Activated CD8-positive, alpha-beta memory T cell treated with anti-CD3 and anti-CD28 coated beads, Interleukin-2, amount 10 ng/mL, durations not matched to agents 7 days and 5 days (primary cell): Measurements from ENCODE around the gene SLC6A12. TPM values are rescaled to one million over a fixed set of nuclear protein-coding genes. Genes with fewer than 3 reads are reported as not detected.

Source experiments
- ATAC-seq: fragments of 150-1000 bp; cut with Tn5 transposase; one replicate; pipeline ENCODE4 v1.10.0; 2021; ENCODE audit warnings: moderate library complexity
- CTCF ChIA-PET: fragments of 350-600 bp; sonication (Branson Sonifier 250); formaldehyde crosslinking; loops from one replicate; lab custom pipeline; 2021; ENCODE audit warnings: antibody characterized with exemption; lab: Charles Lee
- DNase-seq: peaks from one replicate; pipeline ENCODE4 v3.0.0-alpha.2; 2020
- H3K27ac Mint-ChIP-seq: one replicate; pipeline ENCODE4 v1.8.0; 2021; ENCODE audit warnings: mild to moderate bottlenecking, mixed read lengths
- H3K27me3 Mint-ChIP-seq: one replicate; pipeline ENCODE4 v1.8.0; 2021; ENCODE audit warnings: mixed read lengths
- H3K36me3 Mint-ChIP-seq: one replicate; pipeline ENCODE4 v1.8.0; 2021; ENCODE audit warnings: mild to moderate bottlenecking, mixed read lengths
- H3K4me1 Mint-ChIP-seq: one replicate; pipeline ENCODE4 v1.8.0; 2021; ENCODE audit warnings: mixed read lengths
- H3K4me3 Mint-ChIP-seq: one replicate; pipeline ENCODE4 v1.8.0; 2021; ENCODE audit warnings: mild to moderate bottlenecking, moderate library complexity, mixed read lengths
- H3K9me3 Mint-ChIP-seq: one replicate; pipeline ENCODE4 v1.8.0; 2022; ENCODE audit warnings: low read depth, mixed read lengths
- total RNA-seq, 2 experiments: library from RNA; stranded (reverse); gene quantifications; one replicate each; pipeline ENCODE4 v1.2.3, GENCODE V29; 2021

The SLC6A12 gene
- total RNA-seq, 2 experiments from 2014 or later, result 0.33 TPM; not detected in 1

- Mint-ChIP-seq H3K27me3 (peaks cover 10% of the 10 kb centered on the region), H3K9me3 (no peaks in the 10 kb centered on the region), H3K36me3 (no peaks in the 10 kb centered on the region), H3K27ac (no peak overlapping the region), H3K4me1 (peaks cover 10% of the 10 kb centered on the region), H3K4me3 (no peak overlapping the region)
- CTCF ChIA-PET, result no interaction called here
- DNase-seq, result no peak
- no peak for ATAC-seq
These were observed 32.0 kb downstream of the SLC6A12 start for GRCh38 chr12:181921-182320.

GRCh38 chr12:180445-180844 is 33.5 kb downstream of the SLC6A12 start:
- H3K4me1 Mint-ChIP-seq, result peaks cover 14% of the 10 kb centered on the region
- ATAC-seq, result peak; percentile 58

GRCh38 chr12:179885-180284 is 34.1 kb downstream of the SLC6A12 start:
- peaks cover 9% of the 10 kb centered on the region for H3K27me3 Mint-ChIP-seq
- no peak for ATAC-seq
- CTCF ChIA-PET, result interaction anchor here (2.5 kb wide), 1 partner anchor 40 kb away, joined by 7 read pairs; no protein-coding TSS in a partner anchor
- H3K27ac Mint-ChIP-seq, result peak overlapping the region; percentile 26
- H3K4me1 Mint-ChIP-seq, result peaks cover 14% of the 10 kb centered on the region
- H3K36me3 Mint-ChIP-seq, result no peaks in the 10 kb centered on the region
- no peak for DNase-seq
- H3K9me3 Mint-ChIP-seq, result no peaks in the 10 kb centered on the region
- H3K4me3 Mint-ChIP-seq, result no peak overlapping the region

More at GRCh38 chr12:180445-180844, 33.5 kb downstream of the SLC6A12 start:
- DNase-seq, result peak; percentile 64
- CTCF ChIA-PET, result interaction anchor here (2.5 kb wide), 1 partner anchor 39 kb away, joined by 7 read pairs; no protein-coding TSS in a partner anchor
- H3K9me3 Mint-ChIP-seq, result no peaks in the 10 kb centered on the region
- H3K4me3 Mint-ChIP-seq, result no peak overlapping the region
- H3K27ac Mint-ChIP-seq, result peak overlapping the region; percentile 26
- H3K27me3 Mint-ChIP-seq, result peaks cover 10% of the 10 kb centered on the region
- no peaks in the 10 kb centered on the region for H3K36me3 Mint-ChIP-seq

- Mint-ChIP-seq H3K9me3 (no peaks in the 10 kb centered on the region), H3K4me1 (peaks cover 14% of the 10 kb centered on the region), H3K4me3 (no peak overlapping the region), H3K36me3 (no peaks in the 10 kb centered on the region), H3K27me3 (peaks cover 7% of the 10 kb centered on the region), H3K27ac (no peak overlapping the region)
- DNase-seq (no peak), ATAC-seq (no peak)
- CTCF ChIA-PET, result interaction anchor here (2.5 kb wide), 1 partner anchor 40 kb away, joined by 7 read pairs; no protein-coding TSS in a partner anchor
These were observed 34.6 kb downstream of the SLC6A12 start for GRCh38 chr12:179131-179884.

- CTCF ChIA-PET, result interaction anchor here (2.5 kb wide), 1 partner anchor 41 kb away, joined by 7 read pairs; no protein-coding TSS in a partner anchor
- Mint-ChIP-seq H3K36me3 (no peaks in the 10 kb centered on the region), H3K27ac (no peak overlapping the region), H3K4me1 (peaks cover 14% of the 10 kb centered on the region), H3K4me3 (no peak overlapping the region), H3K27me3 (peaks cover 9% of the 10 kb centered on the region), H3K9me3 (no peaks in the 10 kb centered on the region)
- DNase-seq, result no peak
- ATAC-seq, result no peak
These were observed 35.2 kb downstream of the SLC6A12 start for GRCh38 chr12:178829-179109.

GRCh38 chr12:177980-178828 is 35.8 kb downstream of the SLC6A12 start:
- DNase-seq (no peak), ATAC-seq (no peak)
- Mint-ChIP-seq H3K27ac (no peak overlapping the region), H3K4me1 (peaks cover 14% of the 10 kb centered on the region), H3K27me3 (peaks cover 11% of the 10 kb centered on the region), H3K9me3 (no peaks in the 10 kb centered on the region), H3K36me3 (no peaks in the 10 kb centered on the region), H3K4me3 (no peak overlapping the region)
- CTCF ChIA-PET, result no interaction called here

GRCh38 chr12:177336-177979 is 36.5 kb downstream of the SLC6A12 start:
- Mint-ChIP-seq H3K27me3 (peaks cover 16% of the 10 kb centered on the region), H3K4me1 (peaks cover 14% of the 10 kb centered on the region), H3K36me3 (no peaks in the 10 kb centered on the region), H3K27ac (no peak overlapping the region), H3K9me3 (no peaks in the 10 kb centered on the region), H3K4me3 (no peak overlapping the region)
- DNase-seq, result no peak
- CTCF ChIA-PET, result no interaction called here
- no peak for ATAC-seq

GRCh38 chr12:176321-177181 is 37.4 kb downstream of the SLC6A12 start:
- Mint-ChIP-seq H3K36me3 (no peaks in the 10 kb centered on the region), H3K27ac (no peak overlapping the region), H3K27me3 (peaks cover 16% of the 10 kb centered on the region), H3K9me3 (no peaks in the 10 kb centered on the region), H3K4me3 (no peak overlapping the region), H3K4me1 (peaks cover 14% of the 10 kb centered on the region)
- CTCF ChIA-PET, result no interaction called here
- DNase-seq (no peak), ATAC-seq (no peak)

- ATAC-seq, result no peak
- DNase-seq, result no peak
- Mint-ChIP-seq H3K27ac (no peak overlapping the region), H3K9me3 (no peaks in the 10 kb centered on the region), H3K27me3 (peaks cover 16% of the 10 kb centered on the region), H3K36me3 (no peaks in the 10 kb centered on the region), H3K4me1 (peaks cover 14% of the 10 kb centered on the region), H3K4me3 (no peak overlapping the region)
- CTCF ChIA-PET, result no interaction called here
These were observed 38.2 kb downstream of the SLC6A12 start for GRCh38 chr12:175759-176158.

GRCh38 chr12:175250-175649 is 38.7 kb downstream of the SLC6A12 start:
- DNase-seq (no peak), ATAC-seq (no peak)
- Mint-ChIP-seq H3K36me3 (no peaks in the 10 kb centered on the region), H3K4me3 (no peak overlapping the region), H3K4me1 (peaks cover 8% of the 10 kb centered on the region), H3K27me3 (peaks cover 16% of the 10 kb centered on the region), H3K27ac (no peak overlapping the region), H3K9me3 (no peaks in the 10 kb centered on the region)
- CTCF ChIA-PET, result no interaction called here

- no peak overlapping the region for H3K4me3 Mint-ChIP-seq
- DNase-seq (no peak), ATAC-seq (no peak)
- no peaks in the 10 kb centered on the region for H3K9me3 Mint-ChIP-seq
- no peaks in the 10 kb centered on the region for H3K36me3 Mint-ChIP-seq
- peaks cover 14% of the 10 kb centered on the region for H3K27me3 Mint-ChIP-seq
- CTCF ChIA-PET, result no interaction called here
- H3K27ac Mint-ChIP-seq, result no peak overlapping the region
- peaks cover 4% of the 10 kb centered on the region for H3K4me1 Mint-ChIP-seq
These were observed 39.4 kb downstream of the SLC6A12 start for GRCh38 chr12:174596-174995.

GRCh38 chr12:174124-174523 is 39.8 kb downstream of the SLC6A12 start:
- no peaks in the 10 kb centered on the region for H3K9me3 Mint-ChIP-seq
- no peak overlapping the region for H3K4me3 Mint-ChIP-seq
- H3K27ac Mint-ChIP-seq, result no peak overlapping the region
- H3K27me3 Mint-ChIP-seq, result peaks cover 18% of the 10 kb centered on the region
- no peaks in the 10 kb centered on the region for H3K36me3 Mint-ChIP-seq
- peaks cover 9% of the 10 kb centered on the region for H3K4me1 Mint-ChIP-seq
- no peak for ATAC-seq
- DNase-seq, result no peak
- CTCF ChIA-PET, result no interaction called here

GRCh38 chr12:172732-173161 is 41.2 kb downstream of the SLC6A12 start:
- no peaks in the 10 kb centered on the region for H3K9me3 Mint-ChIP-seq
- DNase-seq, result no peak
- no peak for ATAC-seq
- peaks cover 16% of the 10 kb centered on the region for H3K4me1 Mint-ChIP-seq
- no peak overlapping the region for H3K27ac Mint-ChIP-seq
- peaks cover 18% of the 10 kb centered on the region for H3K27me3 Mint-ChIP-seq
- CTCF ChIA-PET, result no interaction called here
- H3K4me3 Mint-ChIP-seq, result no peak overlapping the region
- no peaks in the 10 kb centered on the region for H3K36me3 Mint-ChIP-seq
